GM12873 (cell line): ENCODE results near the gene NELFA.

Experiments
- CTCF ChIP-seq: IDR thresholded peaks from 2 replicates; pipeline ENCODE4 v1.5.1; 2012; ENCODE audit warnings: low read depth, mild to moderate bottlenecking, moderate library complexity, low read length, control low read depth; ENCODE audit not compliant: insufficient read depth; ENCODE audit errors: missing control alignments

The NELFA gene

GRCh38 chr4:2006956-2007653 lies 1.7 kb downstream of the NELFA start:
- no peak for TF ChIP-seq CTCF

GRCh38 chr4:2006367-2006766 lies 2.4 kb downstream of the NELFA start:
- TF ChIP-seq CTCF = no peak

- no peak for TF ChIP-seq CTCF
Observed at GRCh38 chr4:1998296-1998695, 10.5 kb downstream of the NELFA start.

- no peak for TF ChIP-seq CTCF
Observed at GRCh38 chr4:1997712-1998111, 11.1 kb downstream of the NELFA start.

- no peak for TF ChIP-seq CTCF
Observed at GRCh38 chr4:1996866-1997611, 11.7 kb downstream of the NELFA start.

GRCh38 chr4:1994938-1995337 lies 13.8 kb downstream of the NELFA start:
- TF ChIP-seq CTCF = no peak

- no peak for TF ChIP-seq CTCF
Observed at GRCh38 chr4:1993169-1993516, 15.6 kb downstream of the NELFA start.
